ENCODE data around the gene MRRF.
A peak's percentile ranks its signal among the peaks of the same experiment; 100 is the strongest.

MRRF gene

DNA sequence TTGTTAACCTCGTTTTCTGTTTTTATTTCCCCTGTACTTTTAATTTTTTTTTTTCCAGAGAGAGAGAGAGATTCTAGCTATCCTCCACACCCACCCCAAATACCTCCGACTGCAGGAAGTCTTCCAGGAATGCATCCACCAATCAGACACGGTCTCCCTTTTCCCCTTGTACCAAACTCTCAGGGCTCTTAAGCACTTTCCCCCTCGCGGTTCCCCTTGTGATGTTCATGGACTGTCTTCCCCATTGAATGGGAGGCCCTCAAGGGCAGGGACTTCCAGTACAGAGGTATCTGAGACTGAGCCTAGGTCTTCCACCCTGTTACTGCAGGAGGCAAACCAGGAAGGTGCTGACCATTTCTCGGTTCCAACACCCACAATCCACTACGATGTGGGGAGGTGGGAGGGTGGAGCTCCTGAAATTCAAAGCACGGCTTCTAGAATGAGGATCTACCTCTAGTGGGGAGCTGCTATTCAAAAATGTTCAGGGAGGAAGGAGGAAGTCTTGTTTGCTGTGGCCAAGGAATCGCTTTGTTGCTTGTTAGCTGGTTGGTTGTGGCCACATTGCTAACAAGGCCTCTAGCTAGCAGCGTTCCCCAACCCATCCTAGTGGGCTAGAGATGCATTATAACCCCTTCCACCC lies 68.6 kb downstream of the MRRF start:
- no peak for DNase-seq

DNA sequence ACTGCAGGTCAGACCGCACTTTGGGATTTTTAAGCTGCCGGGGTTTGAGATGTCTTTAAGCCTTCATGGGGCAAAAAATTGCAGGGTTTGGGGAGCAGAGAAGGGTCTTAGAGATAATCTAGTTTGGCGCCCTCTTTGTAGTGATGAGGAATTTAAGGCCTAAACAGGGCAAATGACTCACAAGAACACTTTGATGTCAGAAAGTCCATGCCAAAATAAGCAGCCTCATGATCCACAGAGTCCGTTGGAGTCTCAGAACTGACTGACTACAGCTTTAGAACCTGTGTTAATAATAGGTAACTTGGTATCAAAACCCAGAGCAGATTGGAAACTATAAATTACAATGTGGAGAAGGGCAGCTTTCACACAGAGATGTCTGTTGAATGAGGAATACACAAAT lies 70.2 kb downstream of the MRRF start:
- DNase-seq = no peak

GRCh38 chr9:122336189-122336588 lies 71.5 kb downstream of the MRRF start:
- DNase-seq = no peak

GRCh38 chr9:122336866-122337555 lies 72.3 kb downstream of the MRRF start:
- DNase-seq = no peak

DNA sequence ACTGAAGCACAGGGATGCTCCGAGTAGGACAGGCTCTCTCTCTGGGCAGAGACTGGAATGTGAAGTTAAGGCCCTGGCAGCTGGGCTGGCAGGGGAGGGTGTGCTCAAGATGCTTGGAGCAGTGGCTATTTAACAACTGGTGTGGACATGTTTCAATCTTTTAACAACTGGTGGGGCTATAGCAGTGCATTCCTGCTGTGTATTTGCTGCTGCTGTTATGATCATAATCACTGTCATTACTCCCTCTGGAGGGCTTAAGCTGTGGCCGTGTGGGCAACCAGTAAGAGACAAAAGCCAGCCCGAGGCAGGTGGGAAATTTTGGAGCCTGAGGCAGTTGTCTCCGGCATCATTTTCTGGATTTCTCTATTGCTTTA lies 72.9 kb downstream of the MRRF start:
- DNase-seq = no peak

DNA sequence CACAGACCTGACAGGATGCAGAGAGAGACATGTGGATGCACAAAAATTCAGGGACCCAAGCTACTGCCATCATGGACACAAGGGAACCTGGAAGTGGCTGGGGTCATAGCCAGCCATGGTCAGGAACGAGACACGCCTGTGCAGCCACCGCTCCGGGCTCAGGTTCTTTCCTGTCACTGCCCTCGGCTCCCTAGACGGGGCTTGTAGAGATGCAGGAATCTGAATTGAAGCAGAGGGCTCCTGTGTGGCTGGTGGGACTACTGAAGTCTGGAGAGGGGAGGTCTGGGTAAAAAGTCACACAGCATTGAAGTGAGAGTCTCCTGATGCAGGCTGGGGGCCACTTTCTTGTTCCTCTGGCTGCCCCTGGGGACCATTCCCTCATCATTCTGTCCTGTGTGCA lies 73.9 kb downstream of the MRRF start:
- DNase-seq = no peak

DNA sequence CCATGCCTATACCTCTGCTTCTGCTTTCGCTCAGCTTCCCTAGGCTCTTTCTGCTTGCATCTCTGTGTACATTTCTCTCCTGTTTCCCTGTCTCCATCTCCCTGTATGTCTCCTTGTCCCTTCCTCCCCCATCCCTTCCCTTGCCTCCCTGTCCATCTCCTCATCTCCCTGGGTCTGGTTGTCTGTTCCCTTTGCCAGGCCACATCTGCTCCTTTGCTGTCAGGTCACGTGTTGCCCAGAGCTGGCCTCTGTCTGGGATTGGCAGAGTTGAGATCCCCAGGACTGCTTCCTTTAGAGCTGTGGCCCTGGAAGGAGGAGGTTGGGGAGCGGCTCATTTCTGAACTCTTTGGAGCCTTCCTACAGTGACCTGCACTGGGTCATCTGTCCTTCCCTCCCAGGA lies 74.3 kb downstream of the MRRF start:
- DNase-seq = no peak

- DNase-seq = no peak
Observed at GRCh38 chr9:122339579-122339978, 74.9 kb downstream of the MRRF start.

DNA sequence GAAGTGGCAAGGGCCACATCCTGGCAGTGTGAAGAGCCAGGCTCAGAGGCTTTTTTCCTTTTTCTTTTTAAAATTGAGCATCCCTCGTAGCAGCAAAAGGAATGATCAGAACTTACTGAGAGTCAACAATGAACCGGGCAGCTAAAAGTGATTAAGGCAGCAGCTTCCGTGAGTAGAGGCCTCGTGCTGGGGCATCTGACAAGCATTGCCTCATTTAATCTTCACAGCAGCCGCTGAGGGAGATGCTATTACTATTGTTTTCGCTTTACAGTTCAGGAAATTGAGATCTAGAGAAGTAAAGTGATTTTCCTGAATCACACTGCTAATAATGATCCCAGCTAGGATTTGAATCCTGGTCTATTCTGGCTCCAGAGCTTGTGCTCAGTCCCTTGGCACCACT lies 75.5 kb downstream of the MRRF start:
- DNase-seq = no peak

- DNase-seq = no peak
Observed at GRCh38 chr9:122342323-122343050, 77.8 kb downstream of the MRRF start.

GRCh38 chr9:122346478-122347347 lies 82.0 kb downstream of the MRRF start:
- no peak for DNase-seq

DNA sequence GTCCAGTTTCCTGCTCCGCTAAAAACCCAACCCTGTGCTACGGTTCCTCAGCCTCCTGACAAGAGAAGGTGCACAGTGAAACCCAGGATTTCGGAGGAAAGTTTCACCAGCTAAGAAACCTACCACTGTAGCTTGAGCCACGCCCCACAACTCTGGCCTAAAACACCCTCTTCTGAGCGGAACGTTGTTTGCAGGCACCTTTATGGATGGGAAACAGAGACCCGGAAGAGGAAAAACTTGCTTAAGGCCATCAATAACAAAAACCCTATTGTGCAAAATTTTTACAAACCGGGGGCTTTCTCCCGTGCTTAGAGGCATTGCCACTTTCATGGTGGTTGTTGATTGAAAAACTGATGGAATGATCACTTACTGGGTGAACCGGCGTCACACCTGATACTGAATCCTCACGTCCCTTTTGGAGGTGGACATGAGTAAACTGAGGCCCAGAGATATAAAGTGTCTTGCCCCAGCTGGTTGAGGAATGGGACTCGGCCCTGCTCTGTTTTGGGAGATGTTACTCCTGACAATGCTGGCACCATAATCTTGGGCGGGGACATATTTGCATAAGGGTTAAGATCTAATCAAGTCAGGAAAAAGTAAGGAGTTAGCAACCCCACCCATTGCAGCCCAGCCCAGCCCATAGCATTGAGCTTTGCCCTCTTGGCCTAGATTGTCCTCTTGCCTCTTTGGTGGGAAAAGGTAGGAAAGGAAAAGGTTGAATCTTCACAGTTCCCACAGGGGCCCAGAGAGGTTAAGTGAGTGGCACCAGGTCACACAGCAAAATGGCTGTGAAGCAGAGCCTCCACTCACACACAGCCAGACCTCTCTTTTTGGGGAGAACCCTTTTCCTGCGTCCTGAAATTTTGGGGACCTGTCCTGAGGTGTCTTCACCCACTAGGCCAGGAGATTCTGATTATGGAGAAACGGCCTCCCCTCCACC lies 82.9 kb downstream of the MRRF start:
- no peak for DNase-seq

- no peak for DNase-seq
Observed at GRCh38 chr9:122348288-122348777, 83.7 kb downstream of the MRRF start.

DNA sequence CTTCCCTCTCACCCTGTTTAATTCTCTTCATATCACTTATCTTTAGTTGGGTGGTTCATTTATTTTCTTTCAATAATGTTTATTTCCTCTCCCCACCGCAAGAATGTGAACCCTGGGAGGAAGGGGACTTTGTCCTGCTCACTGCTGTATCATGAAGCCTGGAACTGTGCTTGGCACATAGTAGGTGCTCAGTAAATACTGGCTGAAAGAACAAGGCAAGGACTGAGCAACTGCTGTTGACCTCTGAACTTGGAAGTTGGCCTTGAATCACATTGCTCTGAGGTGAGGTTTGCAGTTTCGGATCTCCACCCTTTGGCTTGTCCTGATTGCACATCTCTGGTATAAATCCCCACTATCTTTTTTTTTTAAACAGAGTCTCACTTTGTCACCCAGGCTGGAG lies 84.1 kb downstream of the MRRF start:
- DNase-seq = no peak

- no peak for DNase-seq
Observed at GRCh38 chr9:122349201-122349600, 84.5 kb downstream of the MRRF start.

- peak; percentile 86 for DNase-seq
Observed at GRCh38 chr9:122350577-122351355, 86.1 kb downstream of the MRRF start.

DNA sequence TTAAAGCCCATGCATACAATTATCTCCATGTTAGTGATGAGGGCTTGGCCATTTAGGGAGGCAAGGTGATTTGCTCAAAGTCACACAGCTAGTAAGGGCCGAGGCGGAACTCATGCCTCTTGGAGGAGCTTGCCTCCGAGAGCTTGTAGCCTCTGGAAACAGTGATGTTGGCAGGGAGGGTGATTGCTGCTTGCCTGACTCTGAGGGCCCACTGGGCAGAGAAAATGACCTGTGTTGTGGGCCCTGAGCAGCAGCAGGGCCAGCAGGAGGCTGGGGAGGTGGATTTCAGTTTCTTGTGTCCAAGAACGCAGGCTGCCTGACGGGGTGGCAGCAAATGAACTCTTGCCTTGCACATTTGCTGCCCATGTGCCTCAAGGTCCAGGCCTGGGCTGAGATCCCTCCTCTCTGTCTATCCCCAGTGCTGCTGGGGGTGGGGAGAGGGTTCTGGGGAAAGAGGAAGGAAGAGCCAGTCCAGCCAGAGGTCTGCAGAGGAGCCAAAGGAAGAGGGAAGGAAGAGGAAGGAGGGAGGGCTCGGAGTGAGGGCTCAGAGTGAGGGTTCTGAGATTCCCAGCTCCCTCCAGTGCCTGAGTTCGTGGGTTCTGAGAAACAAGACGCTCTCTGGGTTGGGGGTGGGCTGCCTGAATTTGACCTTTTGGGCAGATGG lies 90.0 kb downstream of the MRRF start:
- no peak for DNase-seq

DNA sequence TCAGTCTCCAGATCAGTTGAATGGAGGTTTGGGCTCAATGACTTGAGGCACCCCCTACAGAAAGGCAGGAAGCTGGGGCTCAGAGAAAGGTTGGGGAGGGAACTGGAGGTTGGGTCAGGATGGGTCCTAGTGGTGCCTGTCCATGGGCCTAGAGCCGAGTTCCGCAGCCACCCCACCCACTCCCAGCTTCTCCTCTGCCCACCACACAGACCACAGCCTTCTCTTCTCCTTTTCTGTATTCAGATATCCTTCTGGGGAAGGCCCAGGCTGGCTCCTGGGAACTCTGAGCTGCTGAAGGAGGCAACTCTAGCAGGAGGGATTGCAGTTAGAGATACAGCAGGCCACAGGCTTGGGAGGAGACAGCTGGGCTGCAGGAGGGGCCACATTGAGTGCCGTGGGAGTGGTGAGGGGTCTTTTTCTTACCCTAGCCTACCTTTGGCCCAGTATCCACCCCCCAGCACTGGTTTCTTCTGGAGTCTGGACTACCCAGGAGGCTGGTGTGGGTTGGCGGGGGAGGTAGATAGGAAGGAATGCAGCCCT lies 90.7 kb downstream of the MRRF start:
- DNase-seq = no peak

DNA sequence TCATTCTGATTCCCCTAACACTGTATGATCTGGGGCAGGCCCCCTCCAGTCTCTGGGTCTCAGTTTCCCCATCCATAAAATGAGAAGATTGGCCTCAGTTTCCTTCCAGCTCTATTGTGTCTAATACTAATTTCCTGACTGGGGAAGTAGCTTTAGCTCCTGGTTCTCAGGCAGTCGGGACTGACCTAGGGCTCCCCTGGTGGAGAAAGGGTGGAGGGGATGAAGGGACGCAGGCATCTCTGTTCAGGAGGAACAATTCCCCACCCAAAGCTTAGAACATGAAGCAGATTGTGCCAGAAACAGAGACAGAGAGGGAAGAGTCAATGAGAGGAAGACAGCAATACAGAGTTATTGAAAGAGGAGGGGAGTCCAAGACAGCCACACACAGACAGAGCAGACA lies 91.9 kb downstream of the MRRF start:
- DNase-seq = no peak

DNA sequence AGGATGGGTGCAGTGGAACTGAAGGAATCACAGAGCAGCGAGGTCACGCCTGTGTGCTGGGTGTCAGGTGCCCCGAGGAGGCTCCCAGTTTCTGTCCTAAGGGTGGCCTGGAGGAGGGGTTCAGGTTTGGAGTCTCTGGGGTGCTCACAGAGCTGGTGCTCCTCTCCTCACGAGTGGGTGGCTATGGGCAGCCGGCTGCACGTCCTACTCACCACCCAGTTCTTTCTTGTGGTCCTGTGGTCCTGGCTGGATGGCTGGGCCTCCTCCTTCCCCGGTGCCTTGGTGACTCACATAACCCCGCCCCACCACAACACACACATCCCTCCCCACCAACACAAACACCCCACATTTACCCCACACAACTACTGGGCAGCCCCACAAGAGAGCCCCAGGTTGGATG lies 96.2 kb downstream of the MRRF start:
- DNase-seq = no peak
